Fibroblast of gingiva (primary cell): ENCODE results near the gene ZIC3.
"Not testable (repeated sequence)": the region's sequence is repeated elsewhere in the genome, so short reads cannot be mapped to it uniquely, and the experiment has no call there.

Source experiments
- DNase-seq: peaks from one replicate; pipeline ENCODE4 v3.0.0-alpha.2; 2011; ENCODE audit warnings: low read depth

The ZIC3 gene

GRCh38 chrX:137565921-137566745 is at the start of gene ZIC3:
Gene ZIC3, plus strand, starts transcription at chrX:137566127. Its CDS starts 565 bp downstream, at chrX:137566692.
- DNase-seq = no peak

- DNase-seq = no peak
Measured at GRCh38 chrX:137519459-137519858, 46.5 kb upstream of the ZIC3 start.

- DNase-seq = no peak
Measured at GRCh38 chrX:137545711-137546651, 19.9 kb upstream of the ZIC3 start.

- no peak for DNase-seq
Measured at GRCh38 chrX:137547291-137547690, 18.6 kb upstream of the ZIC3 start.

- DNase-seq = no peak
Measured at GRCh38 chrX:137548261-137548660, 17.7 kb upstream of the ZIC3 start.

GRCh38 chrX:137549073-137549472 is 16.9 kb upstream of the ZIC3 start:
- DNase-seq = no peak

GRCh38 chrX:137549851-137550664 is 15.9 kb upstream of the ZIC3 start:
- DNase-seq = no peak

GRCh38 chrX:137550665-137551261 is 15.2 kb upstream of the ZIC3 start:
- DNase-seq = no peak

GRCh38 chrX:137552098-137552497 is 13.8 kb upstream of the ZIC3 start:
- DNase-seq = not testable (repeated sequence)

GRCh38 chrX:137562096-137562495 is 3.8 kb upstream of the ZIC3 start:
- no peak for DNase-seq

GRCh38 chrX:137563681-137564651 is 2.0 kb upstream of the ZIC3 start:
- DNase-seq = no peak

- no peak for DNase-seq
Measured at GRCh38 chrX:137565318-137565904, 516 bp upstream of the ZIC3 start.

DNA sequence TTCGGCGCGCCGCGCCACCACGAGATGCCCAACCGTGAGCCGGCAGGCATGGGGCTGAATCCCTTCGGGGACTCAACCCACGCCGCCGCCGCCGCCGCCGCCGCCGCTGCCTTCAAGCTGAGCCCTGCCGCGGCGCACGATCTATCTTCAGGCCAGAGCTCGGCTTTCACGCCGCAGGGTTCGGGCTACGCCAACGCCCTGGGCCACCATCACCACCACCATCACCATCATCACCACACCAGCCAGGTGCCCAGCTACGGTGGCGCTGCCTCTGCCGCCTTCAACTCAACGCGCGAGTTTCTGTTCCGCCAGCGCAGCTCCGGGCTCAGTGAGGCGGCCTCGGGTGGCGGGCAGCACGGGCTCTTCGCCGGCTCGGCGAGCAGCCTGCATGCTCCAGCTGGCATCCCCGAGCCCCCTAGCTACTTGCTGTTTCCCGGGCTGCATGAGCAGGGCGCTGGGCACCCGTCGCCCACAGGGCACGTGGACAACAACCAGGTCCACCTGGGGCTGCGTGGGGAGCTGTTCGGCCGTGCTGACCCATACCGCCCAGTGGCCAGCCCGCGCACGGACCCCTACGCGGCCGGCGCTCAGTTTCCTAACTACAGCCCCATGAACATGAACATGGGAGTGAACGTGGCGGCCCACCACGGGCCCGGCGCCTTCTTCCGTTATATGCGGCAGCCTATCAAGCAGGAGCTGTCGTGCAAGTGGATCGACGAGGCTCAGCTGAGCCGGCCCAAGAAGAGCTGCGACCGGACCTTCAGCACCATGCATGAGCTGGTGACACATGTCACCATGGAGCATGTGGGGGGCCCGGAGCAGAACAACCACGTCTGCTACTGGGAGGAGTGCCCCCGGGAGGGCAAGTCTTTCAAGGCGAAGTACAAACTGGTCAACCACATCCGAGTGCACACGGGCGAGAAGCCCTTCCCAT is 1.1 kb downstream of the ZIC3 start:
- DNase-seq = no peak

- DNase-seq = no peak
Measured at GRCh38 chrX:137567682-137568232, 1.8 kb downstream of the ZIC3 start.

- no peak for DNase-seq
Measured at GRCh38 chrX:137568741-137569469, 3.0 kb downstream of the ZIC3 start.

DNA sequence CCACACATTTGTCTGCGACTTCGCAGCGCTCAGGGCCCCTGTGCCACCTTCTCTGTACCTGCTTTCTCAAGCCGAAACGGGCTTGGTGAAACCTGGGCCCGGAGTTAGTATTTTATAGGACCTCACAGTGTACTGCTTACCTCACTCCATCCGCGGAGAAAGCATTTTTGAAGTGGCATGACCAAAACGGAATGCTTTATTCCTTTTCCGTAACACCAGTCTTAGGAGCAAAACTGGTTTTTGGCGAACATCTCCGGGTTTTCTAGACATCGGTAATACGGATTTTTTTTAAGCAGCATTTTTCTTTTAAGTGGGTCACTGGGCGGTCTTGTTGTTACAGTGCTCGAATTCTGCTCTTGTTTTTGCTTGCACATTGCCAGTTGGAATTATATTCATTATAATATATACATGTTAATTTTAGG is 3.6 kb downstream of the ZIC3 start:
- no peak for DNase-seq

- no peak for DNase-seq
Measured at GRCh38 chrX:137573324-137574101, 7.6 kb downstream of the ZIC3 start.
